ENCODE measurements around the gene TUB. TPM values are rescaled to one million over a fixed set of nuclear protein-coding genes. Genes with fewer than 3 reads are reported as not detected.

TUB gene
- total RNA-seq, 2 experiments from 2014 or later, result 0.05 to 0.16 TPM

GRCh38 chr11:8138526-8138925 is 57.5 kb downstream of the TUB start:
- DNase-seq (no peak), ATAC-seq (no peak)
- Mint-ChIP-seq H3K27ac (no peak overlapping the region), H3K9me3 (peaks cover 4% of the 10 kb centered on the region), H3K4me1 (ENCODE audit: low read depth) (no peaks in the 10 kb centered on the region), H3K27me3 (no peaks in the 10 kb centered on the region), H3K4me3 (no peak overlapping the region), H3K36me3 (ENCODE audit: low read depth) (peaks cover 23% of the 10 kb centered on the region)
- CTCF ChIA-PET, result interaction anchor here (0.9 kb wide), 1 partner anchor 40 kb away, joined by 3 read pairs; no protein-coding TSS in a partner anchor
- POLR2A ChIA-PET, result interaction anchor here (0.6 kb wide), 1 partner anchor 109 kb away, joined by 3 read pairs; no protein-coding TSS in a partner anchor
- no peak for TF ChIP-seq CTCF (IDR thresholded peaks at IDR 0.05)
- intact Hi-C loops (cut with micrococcal nuclease), result no loop called here

GRCh38 chr11:8149726-8150125 is 68.7 kb downstream of the TUB start:
- POLR2A ChIA-PET, result interaction anchor here (0.6 to 0.7 kb wide), 2 partner anchors 74 to 1562 kb away, joined by 3 read pairs; no protein-coding TSS in a partner anchor
- no peak overlapping the region for H3K27ac Mint-ChIP-seq
- DNase-seq, result no peak
- peaks cover 2% of the 10 kb centered on the region for H3K27me3 Mint-ChIP-seq
- CTCF ChIA-PET, result no interaction called here
- H3K4me3 Mint-ChIP-seq, result no peak overlapping the region
- no peak for ATAC-seq
- intact Hi-C loops (cut with micrococcal nuclease), result no loop called here
- no peak for TF ChIP-seq CTCF (IDR thresholded peaks at IDR 0.05)
- peaks cover 2% of the 10 kb centered on the region for H3K9me3 Mint-ChIP-seq
- H3K36me3 Mint-ChIP-seq (ENCODE audit: low read depth), result peaks cover 8% of the 10 kb centered on the region
- H3K4me1 Mint-ChIP-seq (ENCODE audit: low read depth), result no peaks in the 10 kb centered on the region

Other genes with a start within 250 kb of the TUB start
- not detected for gene OR10A6, start 149.9 kb upstream of the TUB start, total RNA-seq
- not detected for gene OR10A3, start 139.5 kb upstream of the TUB start, total RNA-seq
- gene NLRP10, start 115.8 kb upstream of the TUB start, total RNA-seq, result not detected
- 100 to 1,000 TPM; 303 to 309 TPM for gene EIF3F, start 93.9 kb upstream of the TUB start, total RNA-seq
- gene RIC3, start 87.8 kb downstream of the TUB start, total RNA-seq, result 1 to 10 TPM; 7.6 to 7.7 TPM
- gene LMO1, start 182.7 kb downstream of the TUB start, total RNA-seq, result not detected

Data from activated CD8-positive, alpha-beta T cell treated with anti-CD3 and anti-CD28 coated beads for 36 hours (primary cell).